GM21447 (cell line): Measurements from ENCODE around the gene TUBGCP2.
"Not testable (repeated sequence)": the region's sequence is repeated elsewhere in the genome, so short reads cannot be mapped to it uniquely, and the experiment has no call there.

Experiments
- ATAC-seq: cut with Tn5 transposase; IDR thresholded peaks from one replicate; pipeline ENCODE4 v1.9.1; 2021; ENCODE audit not compliant: unreplicated experiment

The TUBGCP2 gene

DNA sequence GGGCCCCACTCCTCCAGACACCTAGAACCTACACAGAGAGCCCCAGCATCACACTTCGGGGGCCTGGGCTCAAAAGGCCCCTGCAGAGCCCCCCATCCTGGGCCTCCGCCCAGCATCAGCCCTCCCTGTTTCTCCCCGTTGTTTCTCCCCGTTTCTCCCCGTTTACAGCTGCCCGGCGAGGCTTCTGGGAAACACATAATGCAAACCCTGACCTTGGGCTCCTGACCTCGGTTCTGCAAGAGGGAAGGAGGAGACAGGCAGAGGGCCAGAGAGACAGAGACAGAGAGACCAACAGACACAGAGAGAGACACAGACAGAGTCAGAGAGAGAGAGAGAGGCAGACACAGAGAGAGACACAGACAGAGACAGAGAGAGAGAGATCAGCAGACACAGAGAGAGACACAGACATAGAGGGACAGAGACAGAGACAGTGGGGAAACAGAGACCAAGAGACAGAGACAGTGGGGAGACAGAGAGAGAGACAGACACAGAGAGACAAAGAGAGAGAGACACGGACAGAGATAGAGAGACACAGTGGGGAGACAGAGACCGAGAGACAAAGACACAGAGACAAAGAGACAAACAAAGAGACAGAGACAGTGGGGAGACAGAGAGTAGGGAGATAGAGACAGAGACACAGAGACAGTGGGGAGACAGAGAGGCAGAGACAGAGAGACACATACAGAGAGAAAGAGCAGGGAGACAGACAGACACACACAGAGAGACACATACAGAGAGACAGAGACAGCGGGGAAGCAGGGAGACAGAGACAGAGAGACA is 58.5 kb downstream of the TUBGCP2 start:
- ATAC-seq: no peak

DNA sequence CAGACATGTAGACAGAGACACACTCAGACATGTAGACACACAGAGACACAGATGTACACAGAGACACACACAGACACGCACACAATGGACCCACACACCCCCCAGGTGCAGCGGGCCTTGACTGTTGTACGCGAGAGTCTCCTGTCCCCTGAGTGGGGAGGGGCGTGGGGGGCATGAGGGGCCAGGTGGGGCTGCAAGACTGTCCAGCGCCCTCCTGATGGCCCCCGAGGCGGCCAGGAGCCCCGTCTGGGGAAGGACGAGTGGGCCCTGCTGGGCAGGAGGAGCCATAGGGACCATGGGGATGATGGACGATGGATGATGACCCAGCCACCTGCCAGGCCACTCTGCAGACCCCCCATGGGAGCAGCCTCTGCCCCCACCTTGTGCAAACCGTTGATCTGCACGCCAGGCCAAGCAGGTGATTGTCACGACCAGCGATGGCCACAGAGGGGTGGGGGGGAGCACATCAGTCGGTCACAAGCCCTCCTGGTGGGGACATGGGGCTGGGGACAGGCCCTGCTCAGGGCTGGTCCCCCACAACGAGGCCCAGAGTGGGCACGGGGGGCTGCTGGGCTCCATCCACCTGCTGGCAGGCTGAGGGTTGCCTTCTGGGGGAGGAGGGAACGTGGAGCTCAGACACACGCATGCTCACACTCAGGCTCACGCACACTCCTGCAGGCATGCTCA is 59.4 kb downstream of the TUBGCP2 start:
- ATAC-seq: no peak

DNA sequence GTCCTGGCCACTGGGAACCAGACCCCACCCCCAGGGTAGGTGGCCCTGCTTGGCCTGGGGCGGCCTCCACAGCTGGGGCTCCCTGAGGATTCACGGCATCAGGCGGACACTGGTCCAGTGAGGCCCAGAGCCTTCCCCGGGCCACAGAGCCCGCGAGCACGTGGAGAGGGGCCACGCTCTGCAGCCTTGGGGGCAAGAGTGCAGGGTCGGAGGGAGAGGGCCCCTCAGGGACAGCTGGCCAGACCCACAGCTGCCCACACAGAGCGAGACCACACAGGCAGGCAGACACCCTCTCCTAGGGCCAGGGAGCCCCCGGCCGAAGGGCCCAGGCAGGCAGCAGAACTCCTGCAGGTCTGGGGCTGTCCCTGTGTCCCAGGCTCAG is 60.3 kb downstream of the TUBGCP2 start:
- no peak for ATAC-seq

DNA sequence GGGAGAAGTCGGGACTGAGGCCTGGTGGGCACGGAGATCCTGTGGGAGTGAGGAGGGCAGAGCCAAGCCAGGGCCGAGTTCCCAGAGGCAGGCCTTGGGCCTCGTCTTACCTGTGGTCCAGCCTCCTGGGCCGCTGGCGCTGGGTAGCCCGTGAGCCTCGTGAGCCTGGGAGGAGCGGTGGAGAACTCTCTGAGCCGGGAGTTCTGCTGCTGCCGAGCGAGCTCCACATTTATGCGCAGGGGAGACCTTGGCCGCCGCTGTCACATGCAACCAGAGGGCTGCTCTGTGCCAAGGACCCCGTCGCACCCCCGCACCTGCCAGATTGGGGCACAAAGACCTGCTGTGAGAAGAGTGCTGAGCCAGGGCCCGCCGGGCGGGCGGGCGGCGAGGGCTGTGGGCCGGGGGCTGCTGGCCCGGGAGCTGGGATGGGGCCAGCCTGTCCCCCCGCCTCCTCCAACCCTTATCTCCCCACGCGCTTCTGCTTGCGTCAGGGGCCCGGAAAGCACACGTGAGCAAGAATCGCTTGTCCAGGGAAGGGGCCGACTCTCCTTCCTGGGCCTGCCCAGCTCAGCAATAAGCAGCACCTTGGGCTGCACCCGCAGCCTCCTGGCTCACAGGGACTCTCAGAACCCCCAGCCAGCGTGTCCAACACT is 60.9 kb downstream of the TUBGCP2 start:
- ATAC-seq: no peak

DNA sequence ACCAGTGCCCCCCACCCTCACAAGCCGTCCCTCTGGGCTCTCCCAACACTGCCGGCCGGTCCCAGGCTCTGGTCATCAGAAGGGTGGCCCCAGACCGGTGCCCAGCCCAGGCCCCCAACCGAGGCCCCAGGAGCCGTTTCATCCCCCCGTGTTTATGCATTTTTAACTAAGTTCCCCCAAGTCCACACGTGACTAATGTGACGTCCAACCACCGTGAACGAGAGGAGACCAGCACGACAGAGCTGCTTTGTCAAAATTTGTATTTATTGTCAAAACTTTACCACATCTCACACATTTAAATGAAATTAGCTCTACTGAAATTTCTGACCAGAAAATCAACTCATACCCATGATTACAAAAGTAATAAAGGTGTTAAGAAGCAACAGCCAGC is 62.4 kb downstream of the TUBGCP2 start:
- ATAC-seq: no peak

DNA sequence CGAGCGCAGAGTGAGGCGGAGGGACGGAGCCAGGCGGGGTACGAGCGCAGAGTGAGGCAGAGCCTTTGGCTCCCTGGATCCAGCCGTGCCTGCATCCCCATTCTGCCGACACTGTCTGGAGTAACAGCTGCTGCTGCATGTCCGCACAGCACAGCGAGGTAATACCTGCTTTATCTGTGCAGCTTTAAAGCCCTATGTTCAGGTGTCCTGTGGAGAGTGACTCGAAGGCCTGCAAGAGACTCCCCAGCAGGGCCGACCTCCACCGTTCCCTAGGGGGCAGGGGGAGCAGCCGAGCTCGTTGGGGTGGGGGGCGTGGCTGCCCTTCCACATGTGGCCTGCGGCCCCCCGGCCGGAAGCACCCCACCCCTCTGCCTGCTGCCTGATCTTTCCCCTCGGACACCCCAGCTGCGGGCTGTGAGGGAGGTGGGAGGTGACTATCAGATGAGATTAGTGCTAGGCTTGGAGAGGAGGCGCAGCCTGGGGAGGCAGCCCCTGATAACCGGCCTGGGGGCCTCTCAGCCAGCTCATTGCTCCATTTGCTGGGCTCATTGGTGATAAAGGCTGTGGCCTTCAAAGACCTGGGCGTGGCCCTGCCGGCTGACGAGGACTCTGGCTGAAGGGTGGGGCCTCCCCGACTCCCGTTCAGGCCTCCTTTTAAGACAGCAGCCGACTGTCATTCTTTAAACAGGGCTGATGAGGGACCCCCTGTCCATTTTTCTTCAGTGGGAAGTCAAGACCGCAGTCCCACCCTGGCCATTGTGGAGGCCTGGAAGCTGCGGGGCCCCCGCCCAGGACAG is 63.0 kb downstream of the TUBGCP2 start:
- ATAC-seq: no peak

DNA sequence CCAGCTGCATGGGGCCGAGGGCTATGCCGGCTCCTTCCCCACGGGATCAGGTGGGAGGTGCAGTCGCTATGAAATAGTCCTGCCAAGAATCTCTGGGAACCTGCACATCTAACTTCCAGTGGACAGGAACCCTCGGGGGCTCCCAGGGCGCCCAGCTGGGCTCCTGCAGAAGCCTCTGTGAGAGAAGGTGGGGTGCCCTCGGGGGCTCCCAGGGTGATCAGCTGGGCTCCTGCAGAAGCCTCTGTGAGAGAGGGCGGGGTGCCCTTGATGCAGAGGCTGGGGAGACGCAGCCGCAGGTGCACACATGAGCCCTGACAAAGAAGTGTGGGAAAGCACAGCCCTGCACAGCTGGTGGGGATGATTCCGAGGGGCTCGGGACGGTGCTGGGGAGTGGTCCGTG is 65.1 kb downstream of the TUBGCP2 start:
- ATAC-seq: no peak

DNA sequence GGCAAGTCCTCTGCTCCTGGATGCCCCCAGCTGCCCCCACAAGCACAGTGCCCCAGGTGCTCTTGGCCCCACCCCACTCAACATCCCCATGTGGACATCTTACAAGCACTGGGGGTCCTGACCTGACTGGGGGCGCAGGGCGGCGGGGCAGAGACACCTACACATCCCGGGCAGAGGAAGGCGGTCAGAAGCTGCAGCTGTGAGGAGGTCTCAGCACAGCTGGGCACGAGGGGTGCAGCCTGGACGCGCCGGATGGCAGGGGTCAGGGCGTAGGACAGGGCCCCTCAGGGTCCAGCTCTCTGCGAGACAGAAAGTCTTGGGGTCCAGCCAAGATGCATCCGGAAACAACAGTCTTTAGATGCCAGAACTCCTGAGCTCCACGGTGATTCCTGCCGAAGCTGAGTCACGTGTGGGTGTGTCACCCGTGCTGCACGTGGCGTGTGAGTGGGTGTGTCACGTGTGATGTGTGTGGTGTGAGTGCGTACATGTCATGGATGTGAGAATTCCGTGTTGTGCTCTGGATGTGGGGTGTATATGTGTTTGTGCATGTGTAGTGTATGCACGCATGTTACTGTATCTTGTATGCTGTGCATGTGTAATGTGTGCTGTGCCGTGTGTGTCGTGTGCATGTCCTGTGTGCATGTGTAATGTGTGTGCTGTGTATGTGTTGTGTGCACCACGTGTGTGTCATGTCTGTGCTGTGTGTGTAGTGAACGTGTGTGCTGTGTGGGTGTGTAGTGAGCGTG is 65.9 kb downstream of the TUBGCP2 start:
- ATAC-seq: no peak

DNA sequence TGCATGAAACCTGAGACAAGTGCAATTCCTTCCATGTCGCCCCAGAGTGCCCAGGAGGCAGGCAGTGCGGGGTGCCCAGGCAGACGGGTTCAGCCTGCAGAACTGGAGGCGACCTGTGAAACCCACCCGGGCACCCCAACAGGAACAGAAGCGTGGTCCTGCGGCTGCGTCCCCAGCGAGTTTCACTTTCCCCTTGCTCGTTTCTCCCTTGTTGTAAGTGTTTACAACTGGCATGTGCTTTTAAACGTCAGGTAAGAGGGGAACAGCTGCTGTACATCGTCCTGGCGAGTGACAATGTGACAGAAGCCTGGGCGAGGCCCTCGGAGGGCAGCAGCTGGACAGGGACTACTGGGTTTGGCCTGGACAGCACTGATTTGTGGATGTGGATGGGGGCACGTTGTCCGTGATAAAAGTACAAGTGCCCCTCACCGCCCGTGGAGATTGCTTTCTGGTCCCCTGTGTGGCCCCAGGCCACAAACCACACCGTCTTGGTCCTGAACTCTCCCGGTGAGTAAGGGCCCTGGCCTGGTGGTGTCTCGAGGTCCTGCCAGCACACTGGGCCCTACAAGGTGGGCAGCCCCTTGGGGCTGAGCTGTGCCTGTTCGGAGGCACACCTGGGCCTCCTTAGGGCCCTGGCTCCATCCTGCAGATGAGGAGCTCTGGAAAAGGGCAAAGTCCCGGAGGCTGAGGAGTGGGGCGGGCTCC is 67.0 kb downstream of the TUBGCP2 start:
- peak; percentile 88 for ATAC-seq

DNA sequence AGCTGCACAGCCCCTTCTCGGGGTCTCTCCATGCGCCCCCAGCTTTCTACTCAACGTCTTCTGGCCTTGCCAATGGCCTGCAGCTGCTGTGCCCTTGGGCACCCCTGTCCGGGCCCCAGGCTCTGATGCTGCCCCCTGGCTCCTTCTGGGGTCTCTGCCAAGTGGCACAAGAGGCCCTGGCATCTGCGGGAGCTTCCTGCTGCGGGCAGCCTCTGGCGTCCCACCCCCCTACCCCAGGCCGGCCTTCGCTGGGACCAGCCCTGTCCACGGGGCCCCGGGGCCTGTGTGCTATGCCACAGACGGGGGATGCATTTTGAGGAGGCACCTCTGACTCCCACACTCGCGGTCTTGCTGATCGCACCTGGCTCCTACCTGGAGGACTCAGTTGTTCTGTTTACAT is 68.7 kb downstream of the TUBGCP2 start:
- ATAC-seq: no peak

DNA sequence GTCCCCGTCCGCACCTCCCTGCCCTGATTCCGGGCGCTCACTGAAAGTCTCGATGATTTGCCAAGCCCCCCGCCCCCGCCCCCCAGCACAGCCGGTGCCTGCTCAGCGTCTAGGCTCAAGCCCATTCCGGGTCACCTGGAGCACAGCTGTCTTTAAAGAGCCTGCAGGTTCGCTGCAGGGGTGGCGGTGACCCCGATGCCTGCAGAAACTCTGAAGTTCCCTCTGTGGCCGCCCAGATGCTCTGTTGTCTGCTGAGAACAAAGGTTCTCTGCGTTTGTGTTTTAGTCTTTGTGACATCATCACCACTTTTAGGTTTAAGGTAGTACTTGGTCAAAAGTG is 70.2 kb downstream of the TUBGCP2 start:
- ATAC-seq: no peak

DNA sequence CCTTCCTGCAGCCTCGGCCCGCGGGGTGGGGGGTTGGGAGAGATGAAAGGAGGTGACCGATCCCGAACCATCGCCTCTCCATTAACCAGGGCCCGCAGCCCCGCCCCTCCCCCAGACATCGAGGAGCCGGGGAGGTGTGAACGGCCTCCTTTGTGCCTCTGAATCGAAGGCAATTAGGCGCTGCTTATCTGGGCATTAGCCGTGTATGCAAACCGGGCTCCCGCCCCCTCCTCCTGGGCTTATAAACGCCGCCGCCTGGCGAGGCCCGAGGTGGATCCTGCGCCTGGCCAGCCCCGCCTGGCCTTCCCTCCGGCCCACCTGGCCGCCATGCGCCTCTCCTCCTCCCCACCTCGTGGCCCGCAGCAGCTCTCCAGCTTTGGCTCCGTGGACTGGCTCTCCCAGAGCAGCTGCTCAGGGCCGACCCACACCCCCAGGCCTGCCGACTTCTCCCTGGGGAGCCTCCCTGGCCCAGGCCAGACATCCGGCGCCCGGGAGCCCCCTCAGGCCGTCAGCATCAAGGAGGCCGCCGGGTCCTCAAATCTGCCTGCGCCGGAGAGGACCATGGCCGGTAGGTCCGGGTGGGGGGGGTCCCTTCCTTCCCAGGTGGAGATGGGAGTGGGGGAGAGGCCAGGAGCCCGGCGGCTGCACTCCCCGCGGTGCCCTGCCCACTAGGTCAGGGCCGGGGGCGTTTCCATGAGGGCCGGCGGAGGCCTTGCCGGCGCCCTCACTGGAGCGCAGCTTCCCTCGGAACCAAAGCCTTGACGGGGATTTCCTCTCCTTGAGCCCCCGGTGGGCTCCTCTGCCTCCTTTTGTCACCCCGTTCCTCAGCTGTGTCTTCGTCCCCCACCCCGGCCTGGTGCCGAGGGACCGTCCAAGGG is 70.8 kb downstream of the TUBGCP2 start, which contains the start of gene VENTX:
Gene VENTX, plus strand, starts transcription at position 268 of the 878 bp plus-strand sequence. Its CDS starts 60 bp downstream, at position 328.
- no peak for ATAC-seq

DNA sequence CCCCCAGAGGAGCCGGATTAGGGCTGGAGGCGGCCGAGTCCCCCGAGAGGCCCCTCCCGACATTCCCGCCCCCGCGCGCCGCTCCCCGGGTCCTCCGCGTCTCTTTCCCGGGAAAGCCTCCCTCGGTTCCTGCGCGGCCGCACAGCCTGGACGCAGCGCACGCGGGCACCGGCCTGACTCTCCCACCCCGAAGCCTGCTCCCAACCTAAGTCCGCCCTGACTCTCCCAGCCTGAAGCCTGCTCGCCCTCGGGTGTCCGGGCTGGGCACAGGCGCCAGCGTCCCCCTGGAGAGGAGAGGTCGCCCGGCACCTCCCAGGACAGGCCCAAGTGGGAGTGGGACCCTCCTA is 71.5 kb downstream of the TUBGCP2 start:
- no peak for ATAC-seq

DNA sequence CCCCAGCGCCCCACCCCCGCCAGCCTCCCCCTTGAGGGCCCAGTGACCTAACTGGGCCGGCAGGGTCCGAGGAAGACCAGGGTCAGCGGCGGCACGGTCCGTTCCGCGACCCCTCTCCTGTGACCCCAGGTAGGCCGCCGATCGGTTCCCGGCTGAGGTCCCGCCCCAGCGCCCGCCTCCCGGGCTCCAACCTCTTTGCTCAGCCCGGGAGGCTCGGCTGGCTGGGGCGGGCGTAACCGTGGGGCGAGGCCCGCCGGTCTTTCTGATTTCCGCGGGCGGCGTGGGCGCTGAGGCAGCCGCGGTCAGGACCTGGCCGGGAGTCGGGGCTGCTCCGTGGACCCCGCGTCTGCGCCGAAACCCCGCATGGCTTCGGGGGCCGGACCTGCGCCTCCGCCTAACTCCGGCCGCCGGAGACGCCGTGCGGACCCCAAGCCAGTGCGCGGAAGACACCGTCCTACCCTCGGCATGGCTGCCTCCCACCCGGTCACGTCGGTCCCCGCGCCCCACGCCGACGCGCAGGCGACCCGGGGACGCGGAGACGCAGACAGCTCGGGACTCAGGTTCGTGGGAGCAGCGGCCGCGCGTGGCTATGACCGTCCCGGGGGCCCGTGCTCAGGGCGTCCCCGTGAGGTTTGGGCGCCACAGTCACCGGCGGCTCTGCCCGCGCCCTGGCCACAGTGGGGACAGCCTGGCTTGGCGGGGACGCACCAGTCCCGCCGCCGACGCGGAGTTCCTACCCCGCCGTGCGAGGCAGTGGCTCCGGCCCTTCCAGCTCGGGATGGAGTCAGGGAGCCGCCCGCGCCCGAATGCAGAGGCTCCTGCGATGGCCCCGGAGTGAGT is 72.1 kb downstream of the TUBGCP2 start:
- ATAC-seq: no peak

DNA sequence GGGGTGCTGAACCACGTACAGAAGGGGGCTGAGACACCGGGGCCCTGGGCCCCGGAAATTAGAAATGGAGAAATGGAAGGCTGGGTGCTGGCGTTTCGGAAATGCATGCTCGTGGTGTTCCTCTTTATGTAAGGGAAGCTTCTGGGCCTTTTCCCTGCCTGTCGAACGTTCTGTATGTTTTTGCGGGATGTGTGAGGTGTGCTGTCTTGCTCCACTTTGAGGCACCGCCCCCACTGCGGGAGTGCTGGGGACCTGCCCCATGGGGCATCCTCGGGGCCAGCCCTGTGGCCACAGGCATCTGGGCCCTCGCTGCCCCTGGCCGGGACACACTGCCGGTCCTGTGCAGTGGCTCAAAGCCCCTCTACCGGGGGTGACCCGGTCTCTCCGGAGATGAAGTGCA is 72.7 kb downstream of the TUBGCP2 start:
- no peak for ATAC-seq

DNA sequence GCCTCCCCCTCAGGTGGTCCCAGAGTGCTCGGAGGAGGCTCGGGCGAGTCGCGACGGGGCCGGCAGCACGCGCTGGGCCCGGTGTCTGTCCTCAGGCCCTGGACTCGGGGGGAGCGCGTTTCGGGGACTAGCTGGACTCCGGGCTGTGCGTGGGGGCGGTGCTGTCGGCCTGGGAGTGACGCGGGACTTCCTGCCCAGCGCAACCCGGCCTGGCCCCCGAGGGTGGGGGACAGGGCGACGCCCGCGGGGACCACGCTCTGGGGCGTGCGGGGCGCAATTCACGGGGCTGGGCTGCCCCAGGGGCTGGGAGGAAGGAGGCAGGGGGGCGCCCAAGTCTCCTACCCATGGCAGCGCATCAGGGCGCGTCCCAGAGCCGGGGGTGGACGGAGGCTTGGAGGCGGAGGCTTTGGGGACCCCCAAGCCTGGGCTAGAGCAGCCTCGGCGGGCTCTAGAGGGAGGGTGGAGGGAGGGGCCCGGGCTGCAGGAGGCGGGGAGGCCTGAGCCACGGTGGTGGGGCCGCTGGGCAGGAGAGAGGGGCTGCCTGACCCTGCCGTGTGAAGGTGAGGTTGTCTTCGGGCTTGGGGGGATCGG is 73.3 kb downstream of the TUBGCP2 start:
- no peak for ATAC-seq

DNA sequence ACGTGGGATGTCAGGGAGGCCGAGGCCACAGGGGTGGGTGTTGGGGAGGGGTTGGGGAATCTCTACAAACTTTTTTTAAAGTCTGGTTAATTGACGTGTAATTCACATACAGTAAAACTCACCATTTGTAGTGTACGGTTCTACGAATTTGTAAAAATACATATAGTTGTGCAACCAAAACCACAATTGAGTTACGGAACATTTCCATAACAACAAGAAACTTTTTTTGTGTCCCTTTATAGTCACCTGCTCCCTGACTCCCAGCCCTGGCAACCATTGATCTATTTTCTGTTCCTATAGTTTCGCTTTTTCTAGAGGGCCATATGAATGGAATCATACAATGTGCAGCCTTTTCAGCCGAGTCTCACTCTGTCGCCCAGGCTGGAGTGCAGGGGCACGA is 73.9 kb downstream of the TUBGCP2 start:
- not testable (repeated sequence) for ATAC-seq
